Astrocyte (in vitro differentiated cells and primary cell): Measurements from ENCODE around the gene SCAI. TPM values are rescaled to one million over a fixed set of nuclear protein-coding genes. Genes with fewer than 3 reads are reported as not detected.

Source experiments
- DNase-seq: peaks from one replicate; pipeline ENCODE4 v3.0.0-alpha.2; 2010; ENCODE audit warnings: low read depth
- FAIRE-seq: peaks from 2 replicates; lab custom pipeline; 2011; peaks lifted over from hg19 to GRCh38; lab: Jason Lieb, UNC
- H2AFZ ChIP-seq: 2 replicates; pipeline ENCODE4 v1.6.0; 2012; ENCODE audit warnings: low read depth, low read length, inconsistent platforms
- H3K27ac ChIP-seq: 2 replicates; pipeline ENCODE4 v1.5.1; 2011; ENCODE audit warnings: low read depth, low read length, inconsistent platforms
- H3K27me3 ChIP-seq: 2 replicates; pipeline ENCODE4 v1.6.0; 2011; ENCODE audit warnings: low read length, inconsistent platforms; ENCODE audit not compliant: insufficient read depth
- H3K36me3 ChIP-seq: 2 replicates; pipeline ENCODE4 v1.5.1; 2011; ENCODE audit warnings: low read length, inconsistent platforms; ENCODE audit not compliant: insufficient read depth
- H3K4me1 ChIP-seq: 2 replicates; pipeline ENCODE4 v1.5.1; 2011; ENCODE audit warnings: low read length, inconsistent platforms; ENCODE audit not compliant: insufficient read depth
- H3K4me2 ChIP-seq: 2 replicates; pipeline ENCODE4 v1.6.0; 2012; ENCODE audit warnings: low read length, inconsistent platforms
- H3K4me3 ChIP-seq: 2 replicates; pipeline ENCODE4 v1.5.1; 2011; ENCODE audit warnings: low read depth, mild to moderate bottlenecking, low read length, inconsistent platforms; ENCODE audit not compliant: insufficient read depth
- H3K79me2 ChIP-seq: 2 replicates; pipeline ENCODE4 v1.6.0; 2012; ENCODE audit warnings: mild to moderate bottlenecking, low read length, inconsistent platforms; ENCODE audit not compliant: insufficient read depth
- H3K9ac ChIP-seq: 2 replicates; pipeline ENCODE4 v1.6.0; 2012; ENCODE audit warnings: mild to moderate bottlenecking, low read length, inconsistent platforms
- H3K9me3 ChIP-seq: 2 replicates; pipeline ENCODE4 v1.5.1; 2012; ENCODE audit warnings: low read depth, mild to moderate bottlenecking, low read length, inconsistent platforms; ENCODE audit not compliant: insufficient read depth
- H4K20me1 ChIP-seq: 2 replicates; pipeline ENCODE4 v1.6.0; 2012; ENCODE audit warnings: low read length, inconsistent platforms; ENCODE audit not compliant: insufficient read depth
- H3K27ac Mint-ChIP-seq: one replicate; pipeline ENCODE4 v1.8.0; 2021; ENCODE audit warnings: mild to moderate bottlenecking, mixed read lengths; ENCODE audit not compliant: unreplicated experiment
- H3K27me3 Mint-ChIP-seq: one replicate; pipeline ENCODE4 v1.8.0; 2021; ENCODE audit warnings: low read depth, mixed read lengths; ENCODE audit not compliant: unreplicated experiment
- H3K36me3 Mint-ChIP-seq: one replicate; pipeline ENCODE4 v1.8.0; 2021; ENCODE audit warnings: low read depth, mixed read lengths; ENCODE audit not compliant: unreplicated experiment
- H3K4me1 Mint-ChIP-seq: one replicate; pipeline ENCODE4 v1.8.0; 2021; ENCODE audit warnings: low read depth, mixed read lengths; ENCODE audit not compliant: unreplicated experiment
- H3K4me3 Mint-ChIP-seq: one replicate; pipeline ENCODE4 v1.8.0; 2021; ENCODE audit warnings: mild to moderate bottlenecking, moderate library complexity, mixed read lengths; ENCODE audit not compliant: unreplicated experiment
- H3K9me3 Mint-ChIP-seq: one replicate; pipeline ENCODE4 v1.8.0; 2021; ENCODE audit warnings: mild to moderate bottlenecking, mixed read lengths; ENCODE audit not compliant: unreplicated experiment
- CTCF ChIP-seq: IDR thresholded peaks from 2 replicates; pipeline ENCODE4 v1.5.1; 2011; ENCODE audit warnings: low read depth, mild to moderate bottlenecking, inconsistent platforms, low read length, moderate library complexity; ENCODE audit not compliant: insufficient read depth
- EZH2 ChIP-seq: IDR thresholded peaks from 2 replicates; pipeline ENCODE4 v1.6.1; 2012; ENCODE audit warnings: mild to moderate bottlenecking, low read length, inconsistent platforms; ENCODE audit not compliant: insufficient read depth
- total RNA-seq: library from RNA; stranded (reverse); gene quantifications from 2 replicates; pipeline ENCODE4 v1.2.1, GENCODE V29; 2021

The SCAI gene
- total RNA-seq, 1 donor from 2014 or later = 6.8 TPM

GRCh38 chr9:125103770-125104460 lies 39.4 kb downstream of the SCAI start:
- H3K4me3 ChIP-seq = no peak overlapping the region
- Mint-ChIP-seq H3K36me3 (no peaks in the 10 kb centered on the region), H3K9me3 (peaks cover 1% of the 10 kb centered on the region), H3K27ac (no peak overlapping the region), H3K4me3 (no peak overlapping the region), H3K4me1 (peaks cover 7% of the 10 kb centered on the region), H3K27me3 (no peaks in the 10 kb centered on the region)
- no peak for TF ChIP-seq CTCF
- TF ChIP-seq EZH2 = no peak
- no peak overlapping the region for H3K9ac ChIP-seq
- FAIRE-seq (no peak), DNase-seq (no peak)
- no peak overlapping the region for H3K27ac ChIP-seq
- no peaks in the 10 kb centered on the region for H3K27me3 ChIP-seq
- H4K20me1 ChIP-seq = no peaks in the 10 kb centered on the region
- H3K79me2 ChIP-seq = no peaks in the 10 kb centered on the region
- no peak overlapping the region for H2AFZ ChIP-seq
- H3K4me2 ChIP-seq = no peak overlapping the region
- no peaks in the 10 kb centered on the region for H3K36me3 ChIP-seq
- H3K9me3 ChIP-seq = no peaks in the 10 kb centered on the region
- no peaks in the 10 kb centered on the region for H3K4me1 ChIP-seq

GRCh38 chr9:125103021-125103420 lies 40.3 kb downstream of the SCAI start:
- H3K4me3 Mint-ChIP-seq = no peak overlapping the region
- Histone ChIP-seq H3K4me2 (no peak overlapping the region), H3K27me3 (no peaks in the 10 kb centered on the region), H3K36me3 (no peaks in the 10 kb centered on the region), H3K9me3 (no peaks in the 10 kb centered on the region), H3K9ac (no peak overlapping the region), H3K79me2 (no peaks in the 10 kb centered on the region), H3K4me1 (no peaks in the 10 kb centered on the region), H3K27ac (no peak overlapping the region), H4K20me1 (no peaks in the 10 kb centered on the region), H2AFZ (no peak overlapping the region), H3K4me3 (no peak overlapping the region)
- FAIRE-seq (no peak), DNase-seq (no peak)
- peaks cover 9% of the 10 kb centered on the region for H3K4me1 Mint-ChIP-seq
- no peak overlapping the region for H3K27ac Mint-ChIP-seq
- no peaks in the 10 kb centered on the region for H3K27me3 Mint-ChIP-seq
- H3K36me3 Mint-ChIP-seq = no peaks in the 10 kb centered on the region
- H3K9me3 Mint-ChIP-seq = peaks cover 1% of the 10 kb centered on the region
- no peak for TF ChIP-seq CTCF
- TF ChIP-seq EZH2 = no peak

GRCh38 chr9:125100822-125101221 lies 42.5 kb downstream of the SCAI start:
- Histone ChIP-seq H3K36me3 (no peaks in the 10 kb centered on the region), H3K4me3 (no peak overlapping the region), H3K27ac (no peak overlapping the region), H3K4me1 (no peaks in the 10 kb centered on the region), H2AFZ (no peak overlapping the region), H3K4me2 (no peak overlapping the region), H3K27me3 (no peaks in the 10 kb centered on the region), H4K20me1 (no peaks in the 10 kb centered on the region), H3K9ac (no peak overlapping the region), H3K79me2 (no peaks in the 10 kb centered on the region), H3K9me3 (no peaks in the 10 kb centered on the region)
- H3K9me3 Mint-ChIP-seq = peaks cover 5% of the 10 kb centered on the region
- H3K4me3 Mint-ChIP-seq = no peak overlapping the region
- H3K4me1 Mint-ChIP-seq = peaks cover 9% of the 10 kb centered on the region
- H3K27ac Mint-ChIP-seq = no peak overlapping the region
- H3K36me3 Mint-ChIP-seq = no peaks in the 10 kb centered on the region
- no peaks in the 10 kb centered on the region for H3K27me3 Mint-ChIP-seq
- DNase-seq (no peak), FAIRE-seq (no peak)
- TF ChIP-seq CTCF (no peak), EZH2 (no peak)
